ENCODE results near the gene SLC25A21.

The SLC25A21 gene

DNA sequence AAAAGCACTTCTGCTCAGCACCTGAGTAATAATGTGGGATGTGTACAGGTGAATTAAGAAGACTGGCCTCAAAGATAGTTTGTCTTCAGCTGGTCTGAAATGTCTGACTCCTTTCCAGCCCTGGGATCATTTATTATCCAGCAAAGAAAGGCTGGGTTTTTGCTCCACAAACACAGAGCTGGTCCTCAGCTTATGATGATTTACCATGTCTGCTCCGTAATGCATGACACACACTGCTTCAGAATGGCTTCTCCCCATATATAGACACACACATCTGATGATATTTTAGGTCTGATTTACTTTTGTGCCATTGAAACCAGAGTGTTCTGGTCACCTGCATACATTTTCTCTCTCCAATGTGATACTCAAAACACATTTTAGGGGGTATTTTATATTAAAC, 225.0 kb downstream of the SLC25A21 start:
- TF ChIP-seq FOXM1 (IDR thresholded peaks at IDR 0.05; ENCODE audit: borderline replicate concordance, low read depth) (no peak), NFIC (IDR thresholded peaks at IDR 0.05) (no peak), TEAD4 (IDR thresholded peaks at IDR 0.05) (no peak), TAF1 (IDR thresholded peaks at IDR 0.05; ENCODE audit: low read depth) (no peak), EP300 (IDR thresholded peaks at IDR 0.05; ENCODE audit: borderline replicate concordance) (no peak), ZBTB7A (IDR thresholded peaks at IDR 0.05; ENCODE audit: low read depth) (no peak), CEBPB (IDR thresholded peaks at IDR 0.05) (no peak)
- TF ChIP-seq, protein P1, sequence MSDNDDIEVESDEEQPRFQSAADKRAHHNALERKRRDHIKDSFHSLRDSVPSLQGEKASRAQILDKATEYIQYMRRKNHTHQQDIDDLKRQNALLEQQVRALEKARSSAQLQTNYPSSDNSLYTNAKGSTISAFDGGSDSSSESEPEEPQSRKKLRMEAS (IDR thresholded peaks at IDR 0.05): no peak

DNA sequence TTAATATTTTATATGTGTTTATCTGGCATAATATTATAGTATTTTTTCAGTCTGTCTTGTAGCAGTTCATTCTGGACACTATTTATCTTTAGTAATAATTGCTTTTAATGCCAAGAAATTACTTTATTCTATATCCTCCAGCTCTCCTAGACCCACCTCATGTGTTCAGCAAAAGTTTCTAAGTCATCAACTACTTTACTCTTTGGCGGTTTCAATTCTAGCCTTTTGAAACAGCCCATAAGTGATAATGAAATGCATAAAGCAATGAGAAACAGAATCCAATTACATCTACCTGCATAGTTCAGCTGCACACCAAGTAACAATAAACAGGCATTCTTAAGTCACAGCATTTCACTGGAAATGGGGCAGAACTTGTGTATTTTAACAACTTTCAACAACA, 225.5 kb downstream of the SLC25A21 start:
- TF ChIP-seq EP300 (IDR thresholded peaks at IDR 0.05; ENCODE audit: borderline replicate concordance): no peak

DNA sequence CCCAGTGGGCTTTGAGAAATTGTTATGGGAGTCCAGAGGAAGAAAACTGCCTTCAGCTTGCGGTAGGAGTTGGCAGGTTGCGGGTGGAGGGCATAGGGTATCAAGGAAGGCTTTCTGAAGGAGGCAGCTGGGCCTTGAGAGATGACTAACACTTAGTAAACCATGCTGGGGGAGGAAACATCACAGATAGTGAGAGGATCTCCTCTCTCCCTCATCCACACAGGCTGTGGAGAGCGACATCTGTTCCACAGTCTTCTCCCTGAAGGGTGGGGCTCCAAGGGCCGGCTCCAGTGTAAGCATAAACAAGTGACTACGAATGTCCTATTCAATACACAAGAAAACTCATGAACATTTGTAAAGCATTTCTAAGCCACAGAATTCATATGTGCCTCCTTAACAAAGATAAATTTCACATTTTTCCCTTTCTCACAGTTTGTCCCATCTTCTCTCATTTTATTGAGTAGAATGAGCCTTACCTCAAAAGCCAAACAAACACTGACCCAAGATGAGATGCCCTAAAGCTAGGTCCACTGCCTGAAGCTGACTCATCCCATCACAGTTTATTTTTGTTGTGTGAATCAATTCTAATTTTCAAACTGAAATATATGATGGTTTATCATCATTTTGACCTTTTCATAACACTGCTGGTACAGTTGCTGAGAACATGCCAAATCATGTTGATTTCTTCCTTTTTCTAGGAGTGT, 227.9 kb downstream of the SLC25A21 start:
- no peak for TF ChIP-seq NFIC (IDR thresholded peaks at IDR 0.05)
- no peak for TF ChIP-seq TAF1 (IDR thresholded peaks at IDR 0.05; ENCODE audit: low read depth)
- TF ChIP-seq TCF12 (IDR thresholded peaks at IDR 0.05; ENCODE audit: low read depth): no peak
- no peak for TF ChIP-seq EGR1 (IDR thresholded peaks at IDR 0.05)
- no peak for TF ChIP-seq CEBPB (IDR thresholded peaks at IDR 0.05)
- no peak for TF ChIP-seq CREB1 (IDR thresholded peaks at IDR 0.05; ENCODE audit: low read depth)
- TF ChIP-seq EP300 (IDR thresholded peaks at IDR 0.05; ENCODE audit: borderline replicate concordance): no peak
- no peak for TF ChIP-seq TEAD4 (IDR thresholded peaks at IDR 0.05)
- TF ChIP-seq FOXM1 (IDR thresholded peaks at IDR 0.05; ENCODE audit: borderline replicate concordance, low read depth): no peak
- TF ChIP-seq, protein P2, sequence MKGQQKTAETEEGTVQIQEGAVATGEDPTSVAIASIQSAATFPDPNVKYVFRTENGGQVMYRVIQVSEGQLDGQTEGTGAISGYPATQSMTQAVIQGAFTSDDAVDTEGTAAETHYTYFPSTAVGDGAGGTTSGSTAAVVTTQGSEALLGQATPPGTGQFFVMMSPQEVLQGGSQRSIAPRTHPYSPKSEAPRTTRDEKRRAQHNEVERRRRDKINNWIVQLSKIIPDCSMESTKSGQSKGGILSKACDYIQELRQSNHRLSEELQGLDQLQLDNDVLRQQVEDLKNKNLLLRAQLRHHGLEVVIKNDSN (IDR thresholded peaks at IDR 0.05): no peak
- TF ChIP-seq, protein P1 (IDR thresholded peaks at IDR 0.05): no peak
- no peak for TF ChIP-seq ZBTB7A (IDR thresholded peaks at IDR 0.05; ENCODE audit: low read depth)
- TF ChIP-seq, protein P3, sequence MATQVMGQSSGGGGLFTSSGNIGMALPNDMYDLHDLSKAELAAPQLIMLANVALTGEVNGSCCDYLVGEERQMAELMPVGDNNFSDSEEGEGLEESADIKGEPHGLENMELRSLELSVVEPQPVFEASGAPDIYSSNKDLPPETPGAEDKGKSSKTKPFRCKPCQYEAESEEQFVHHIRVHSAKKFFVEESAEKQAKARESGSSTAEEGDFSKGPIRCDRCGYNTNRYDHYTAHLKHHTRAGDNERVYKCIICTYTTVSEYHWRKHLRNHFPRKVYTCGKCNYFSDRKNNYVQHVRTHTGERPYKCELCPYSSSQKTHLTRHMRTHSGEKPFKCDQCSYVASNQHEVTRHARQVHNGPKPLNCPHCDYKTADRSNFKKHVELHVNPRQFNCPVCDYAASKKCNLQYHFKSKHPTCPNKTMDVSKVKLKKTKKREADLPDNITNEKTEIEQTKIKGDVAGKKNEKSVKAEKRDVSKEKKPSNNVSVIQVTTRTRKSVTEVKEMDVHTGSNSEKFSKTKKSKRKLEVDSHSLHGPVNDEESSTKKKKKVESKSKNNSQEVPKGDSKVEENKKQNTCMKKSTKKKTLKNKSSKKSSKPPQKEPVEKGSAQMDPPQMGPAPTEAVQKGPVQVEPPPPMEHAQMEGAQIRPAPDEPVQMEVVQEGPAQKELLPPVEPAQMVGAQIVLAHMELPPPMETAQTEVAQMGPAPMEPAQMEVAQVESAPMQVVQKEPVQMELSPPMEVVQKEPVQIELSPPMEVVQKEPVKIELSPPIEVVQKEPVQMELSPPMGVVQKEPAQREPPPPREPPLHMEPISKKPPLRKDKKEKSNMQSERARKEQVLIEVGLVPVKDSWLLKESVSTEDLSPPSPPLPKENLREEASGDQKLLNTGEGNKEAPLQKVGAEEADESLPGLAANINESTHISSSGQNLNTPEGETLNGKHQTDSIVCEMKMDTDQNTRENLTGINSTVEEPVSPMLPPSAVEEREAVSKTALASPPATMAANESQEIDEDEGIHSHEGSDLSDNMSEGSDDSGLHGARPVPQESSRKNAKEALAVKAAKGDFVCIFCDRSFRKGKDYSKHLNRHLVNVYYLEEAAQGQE (IDR thresholded peaks at IDR 0.05; ENCODE audit: low read depth): no peak
- TF ChIP-seq YY1 (IDR thresholded peaks at IDR 0.05; ENCODE audit: low read depth): no peak
- TF ChIP-seq RAD21 (IDR thresholded peaks at IDR 0.05; ENCODE audit: low read depth): no peak

DNA sequence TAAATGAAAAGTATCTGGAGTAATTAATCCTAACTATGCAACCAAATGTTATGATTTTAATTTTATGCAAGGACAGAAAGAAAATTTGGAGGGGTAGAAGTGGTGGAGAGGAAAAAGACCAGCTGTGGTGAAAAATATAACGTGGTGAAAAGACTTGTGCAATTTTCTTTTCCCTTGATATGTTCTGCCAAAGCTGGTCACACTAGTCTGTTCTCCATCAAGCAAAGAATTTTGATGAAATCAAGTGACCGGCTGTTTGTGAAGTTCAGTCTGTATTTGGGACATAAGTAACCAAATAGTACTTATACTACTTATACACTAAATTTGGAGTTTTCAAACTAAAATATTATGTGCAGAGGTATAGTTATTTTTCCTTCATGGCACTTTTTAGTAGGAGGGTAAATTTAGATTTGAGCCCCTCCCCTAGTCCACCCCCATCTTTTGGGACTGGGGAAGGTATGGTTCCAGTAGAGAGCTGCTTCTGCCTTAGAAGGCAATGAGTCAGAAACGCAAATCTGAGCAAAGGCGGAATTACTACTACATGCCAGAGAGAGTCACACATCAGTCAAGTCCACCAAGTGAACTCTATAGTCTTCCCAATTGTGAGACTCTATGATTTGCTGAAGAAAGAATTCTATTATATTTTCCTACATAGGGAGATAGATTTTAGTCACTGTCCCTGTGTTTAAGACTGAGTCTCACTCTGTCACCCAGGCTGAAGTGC, 229.7 kb downstream of the SLC25A21 start:
- TF ChIP-seq, protein P3 (IDR thresholded peaks at IDR 0.05; ENCODE audit: low read depth): no peak
- TF ChIP-seq TAF1 (IDR thresholded peaks at IDR 0.05; ENCODE audit: low read depth) (no peak), EGR1 (IDR thresholded peaks at IDR 0.05) (no peak), TEAD4 (IDR thresholded peaks at IDR 0.05) (no peak), TCF12 (IDR thresholded peaks at IDR 0.05; ENCODE audit: low read depth) (no peak), NFIC (IDR thresholded peaks at IDR 0.05) (no peak), YY1 (IDR thresholded peaks at IDR 0.05; ENCODE audit: low read depth) (no peak), CREB1 (IDR thresholded peaks at IDR 0.05; ENCODE audit: low read depth) (no peak), RAD21 (IDR thresholded peaks at IDR 0.05; ENCODE audit: low read depth) (no peak), ZBTB7A (IDR thresholded peaks at IDR 0.05; ENCODE audit: low read depth) (no peak)
- TF ChIP-seq, protein P2 (IDR thresholded peaks at IDR 0.05): no peak

DNA sequence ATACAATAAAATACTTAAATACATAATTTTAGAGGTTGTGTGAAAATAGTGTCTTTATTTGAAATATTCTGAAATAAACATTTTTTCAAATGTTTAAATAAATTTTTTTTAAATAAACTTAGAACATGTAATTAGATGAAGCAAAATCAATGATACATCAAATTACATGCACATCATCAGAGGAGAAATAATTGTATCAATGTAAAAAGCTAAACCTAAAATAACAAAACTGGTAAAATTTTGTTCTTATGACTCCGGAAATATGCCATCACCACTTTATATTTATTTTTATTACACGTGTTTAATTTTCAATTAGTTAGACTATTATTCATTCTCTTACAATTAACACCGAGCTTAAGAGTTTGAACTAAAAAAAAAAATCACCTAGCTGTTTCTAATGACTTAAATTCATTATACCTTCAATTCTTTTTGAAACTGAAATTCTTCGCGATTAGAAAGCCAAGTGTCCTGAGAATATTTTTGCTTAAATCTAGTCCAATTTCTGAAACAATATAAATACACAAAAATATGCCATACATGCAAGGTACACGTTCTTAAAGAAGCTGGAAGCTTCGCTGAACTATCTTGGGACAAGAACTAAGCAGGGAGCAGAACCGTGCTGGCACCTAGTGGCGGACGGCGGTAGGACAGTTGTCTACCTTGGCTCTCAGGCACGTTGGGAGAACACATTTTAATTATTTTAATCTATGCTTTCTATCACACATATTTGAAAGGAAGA, 230.5 kb downstream of the SLC25A21 start:
- no peak for TF ChIP-seq TEAD4 (IDR thresholded peaks at IDR 0.05)
- peak; percentile 92 for TF ChIP-seq RAD21 (IDR thresholded peaks at IDR 0.05; ENCODE audit: low read depth)
